SK-N-SH (cell line): ENCODE data around the gene FOXO1.

Source experiments
- EP300 ChIP-seq, 2 experiments: IDR thresholded peaks; 2 replicates each; pipeline versions ENCODE4 v1.4.0 to v1.6.1; 2012; ENCODE audit warnings: borderline replicate concordance in 1 of 2, low read depth in 1 of 2, low read length in 1 of 2
- FOXM1 ChIP-seq: IDR thresholded peaks from 2 replicates; pipeline ENCODE4 v1.4.0; 2012; ENCODE audit warnings: low read depth, mild to moderate bottlenecking
- GABPA ChIP-seq: IDR thresholded peaks from 2 replicates; pipeline ENCODE4 v1.4.0; 2012; ENCODE audit warnings: low read depth, mild to moderate bottlenecking
- NFIC ChIP-seq: IDR thresholded peaks from 2 replicates; pipeline ENCODE4 v1.4.0; 2012; ENCODE audit warnings: borderline replicate concordance
- POLR2AphosphoS5 ChIP-seq: IDR thresholded peaks from 2 replicates; pipeline ENCODE4 v1.6.1; 2012; ENCODE audit warnings: low read depth, low read length
- RAD21 ChIP-seq: IDR thresholded peaks from 2 replicates; pipeline ENCODE4 v1.6.1; 2012; ENCODE audit warnings: mild to moderate bottlenecking, low read length
- REST ChIP-seq: IDR thresholded peaks from 2 replicates; pipeline ENCODE4 v1.6.1; 2012; ENCODE audit warnings: mild to moderate bottlenecking, low read depth, low read length, moderate library complexity
- SIN3A ChIP-seq: IDR thresholded peaks from 2 replicates; pipeline ENCODE4 v1.6.1; 2012; ENCODE audit warnings: low read depth, mild to moderate bottlenecking, low read length, moderate library complexity, borderline replicate concordance
- TAF1 ChIP-seq: IDR thresholded peaks from 2 replicates; pipeline ENCODE4 v1.6.1; 2012; ENCODE audit warnings: low read depth, mild to moderate bottlenecking, low read length, moderate library complexity, borderline replicate concordance
- TEAD4 ChIP-seq: IDR thresholded peaks from 2 replicates; pipeline ENCODE4 v1.4.0; 2012; ENCODE audit warnings: mild to moderate bottlenecking, borderline replicate concordance; ENCODE audit not compliant: insufficient read depth
- YY1 ChIP-seq: IDR thresholded peaks from 2 replicates; pipeline ENCODE4 v1.4.0; 2012; ENCODE audit warnings: low read depth, mild to moderate bottlenecking
- TF ChIP-seq, protein P1 (sequence below): IDR thresholded peaks from 2 replicates; pipeline ENCODE4 v1.4.0; 2012; ENCODE audit warnings: low read depth
- TF ChIP-seq, protein P2 (sequence below): fragments of 200-600 bp; sonication (generic); IDR thresholded peaks from 2 replicates; pipeline ENCODE4 v1.6.1; 2017; ENCODE audit warnings: antibody characterized with exemption, mild to moderate bottlenecking, moderate library complexity
- TF ChIP-seq, protein P3 (sequence below): fragments of 150-350 bp; IDR thresholded peaks from 2 replicates; pipeline ENCODE4 v1.6.1; 2017; ENCODE audit warnings: antibody characterized with exemption, low read length, low read depth, borderline replicate concordance

DNA sequence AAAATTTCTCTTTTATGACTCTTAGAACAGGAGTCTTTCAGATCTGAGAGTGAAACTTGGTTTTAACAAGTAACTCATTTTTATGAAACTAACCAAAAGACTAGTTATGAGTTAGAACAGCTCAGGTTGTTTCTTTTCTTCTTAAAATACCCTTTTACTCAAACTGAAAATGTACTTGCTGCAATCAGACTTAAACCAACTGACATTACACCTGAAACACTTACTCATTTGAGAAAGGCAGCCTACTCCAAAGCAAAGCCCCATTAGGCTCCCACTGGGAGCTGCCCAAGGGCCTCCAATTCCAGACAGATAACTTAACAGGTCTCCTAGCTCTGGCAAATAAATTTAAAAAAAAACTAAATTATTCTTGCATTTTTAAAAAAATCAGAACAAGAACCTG lies 3.6 kb downstream of the FOXO1 start:
- TF ChIP-seq EP300 (IDR thresholded peaks at IDR 0.05; ENCODE audit: borderline replicate concordance in 1 of 2, low read depth in 1 of 2, low read length in 1 of 2) (no peak), YY1 (no peak), SIN3A (no peak), POLR2AphosphoS5 (no peak), TAF1 (no peak), REST (no peak), NFIC (no peak), RAD21 (no peak), FOXM1 (no peak), GABPA (no peak), TEAD4 (no peak)
- TF ChIP-seq, protein P1, sequence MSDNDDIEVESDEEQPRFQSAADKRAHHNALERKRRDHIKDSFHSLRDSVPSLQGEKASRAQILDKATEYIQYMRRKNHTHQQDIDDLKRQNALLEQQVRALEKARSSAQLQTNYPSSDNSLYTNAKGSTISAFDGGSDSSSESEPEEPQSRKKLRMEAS, result no peak
- TF ChIP-seq, protein P2, sequence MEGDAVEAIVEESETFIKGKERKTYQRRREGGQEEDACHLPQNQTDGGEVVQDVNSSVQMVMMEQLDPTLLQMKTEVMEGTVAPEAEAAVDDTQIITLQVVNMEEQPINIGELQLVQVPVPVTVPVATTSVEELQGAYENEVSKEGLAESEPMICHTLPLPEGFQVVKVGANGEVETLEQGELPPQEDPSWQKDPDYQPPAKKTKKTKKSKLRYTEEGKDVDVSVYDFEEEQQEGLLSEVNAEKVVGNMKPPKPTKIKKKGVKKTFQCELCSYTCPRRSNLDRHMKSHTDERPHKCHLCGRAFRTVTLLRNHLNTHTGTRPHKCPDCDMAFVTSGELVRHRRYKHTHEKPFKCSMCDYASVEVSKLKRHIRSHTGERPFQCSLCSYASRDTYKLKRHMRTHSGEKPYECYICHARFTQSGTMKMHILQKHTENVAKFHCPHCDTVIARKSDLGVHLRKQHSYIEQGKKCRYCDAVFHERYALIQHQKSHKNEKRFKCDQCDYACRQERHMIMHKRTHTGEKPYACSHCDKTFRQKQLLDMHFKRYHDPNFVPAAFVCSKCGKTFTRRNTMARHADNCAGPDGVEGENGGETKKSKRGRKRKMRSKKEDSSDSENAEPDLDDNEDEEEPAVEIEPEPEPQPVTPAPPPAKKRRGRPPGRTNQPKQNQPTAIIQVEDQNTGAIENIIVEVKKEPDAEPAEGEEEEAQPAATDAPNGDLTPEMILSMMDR, result no peak
- TF ChIP-seq, protein P3, sequence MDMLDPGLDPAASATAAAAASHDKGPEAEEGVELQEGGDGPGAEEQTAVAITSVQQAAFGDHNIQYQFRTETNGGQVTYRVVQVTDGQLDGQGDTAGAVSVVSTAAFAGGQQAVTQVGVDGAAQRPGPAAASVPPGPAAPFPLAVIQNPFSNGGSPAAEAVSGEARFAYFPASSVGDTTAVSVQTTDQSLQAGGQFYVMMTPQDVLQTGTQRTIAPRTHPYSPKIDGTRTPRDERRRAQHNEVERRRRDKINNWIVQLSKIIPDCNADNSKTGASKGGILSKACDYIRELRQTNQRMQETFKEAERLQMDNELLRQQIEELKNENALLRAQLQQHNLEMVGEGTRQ, result no peak
